GM18951 (cell line): ENCODE results near the gene TCF19.
"Not testable (repeated sequence)": the region's sequence is repeated elsewhere in the genome, so short reads cannot be mapped to it uniquely, and the experiment has no call there.

Experiments
- POLR2A ChIP-seq: IDR thresholded peaks from 4 replicates; pipeline ENCODE4 v1.6.1; 2011; ENCODE audit warnings: mild to moderate bottlenecking; ENCODE audit not compliant: insufficient read length, insufficient read depth; ENCODE audit errors: extremely low read depth
- in situ Hi-C: fragments of 300-500 bp; cut with MboI; formaldehyde crosslinking; loops from one replicate; pipeline ENCODE4 v1.12.0; 2022; ENCODE audit warnings: low sequenced_read_pairs, mixed read lengths, inconsistent platforms; ENCODE audit not compliant: unreplicated experiment

Gene TCF19

DNA sequence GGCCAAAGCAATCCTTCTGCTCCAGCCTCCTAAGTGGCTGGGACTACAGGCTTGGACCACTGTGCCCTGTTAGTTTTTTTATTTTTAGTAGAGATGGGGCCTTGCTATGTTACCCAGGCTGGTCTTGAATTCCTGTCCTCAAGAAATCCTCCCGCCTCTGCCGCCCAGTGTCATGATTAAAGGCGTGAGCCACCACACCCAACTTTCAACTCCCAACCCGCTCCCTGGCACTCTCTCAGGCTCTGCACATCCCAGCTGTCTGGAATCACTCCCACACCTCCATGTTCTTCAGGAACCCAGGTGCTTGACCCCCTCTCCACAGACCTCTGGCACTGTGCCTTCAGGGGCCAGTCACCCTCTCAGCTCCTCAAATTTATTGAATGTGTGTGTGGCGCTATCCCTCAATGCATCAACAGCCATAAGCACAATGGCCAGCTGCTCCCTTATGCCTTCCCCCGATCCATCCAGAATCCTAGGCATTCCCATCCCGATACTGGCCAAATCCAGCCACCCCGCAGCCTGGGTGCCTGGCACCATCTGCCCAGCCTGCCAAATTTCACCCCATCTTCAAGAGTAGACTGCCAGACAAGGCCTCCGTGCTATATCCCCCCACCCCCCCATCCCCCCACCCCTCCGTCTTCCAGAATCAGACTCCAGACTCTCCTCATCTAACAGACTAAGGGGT is 12.7 kb downstream of the TCF19 start:
- in situ Hi-C loops, result no loop called here

DNA sequence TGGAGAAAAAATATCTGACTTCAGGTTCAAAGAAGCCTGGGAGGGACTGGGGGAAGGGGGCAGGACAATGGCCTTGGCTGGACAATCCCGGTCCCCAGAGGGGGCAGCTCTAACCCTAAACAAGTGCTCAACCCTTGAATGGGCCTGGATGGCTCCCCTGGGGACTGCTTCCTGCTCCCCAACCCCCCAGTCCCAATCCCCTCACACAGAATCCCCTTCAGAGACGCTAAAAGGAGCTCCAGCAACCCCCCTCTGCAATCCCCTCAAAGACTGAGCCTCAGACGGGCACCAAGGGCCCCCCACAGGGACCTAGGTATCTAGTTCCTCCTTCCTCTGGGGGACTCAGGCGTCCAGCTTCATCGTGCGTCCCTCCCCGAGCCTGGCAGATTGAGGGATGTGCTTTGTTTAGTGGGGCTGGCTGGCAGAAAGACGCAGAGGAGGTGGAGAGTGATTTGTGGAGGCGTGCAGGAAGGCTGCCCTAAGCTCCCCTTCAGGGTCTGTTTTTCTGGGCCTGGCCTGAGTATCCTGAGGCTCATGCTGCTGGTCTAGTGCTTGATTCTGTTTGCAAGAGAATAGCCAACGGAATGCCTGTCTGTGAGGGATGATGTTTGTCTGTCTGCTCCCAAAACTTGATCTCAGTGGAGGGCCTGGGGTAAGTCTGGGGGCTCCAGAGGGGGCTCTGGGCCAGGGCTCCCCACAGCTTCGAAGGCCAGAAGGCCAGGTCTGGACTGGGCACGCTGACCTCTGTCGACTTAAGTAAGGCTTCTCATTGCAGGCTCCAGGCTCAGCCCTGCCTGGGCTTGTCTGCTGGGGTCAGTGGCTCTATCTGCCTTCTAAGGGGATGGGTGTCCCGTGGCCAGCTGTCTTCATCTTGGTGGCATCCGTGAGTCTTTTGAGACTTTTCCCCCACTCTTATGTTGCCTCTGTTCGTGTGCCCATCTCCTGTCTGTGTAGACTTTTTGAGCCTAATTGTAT is 13.8 kb downstream of the TCF19 start:
- in situ Hi-C loops, result no loop called here
- TF ChIP-seq POLR2A, result no peak

More for the DNA sequence above, 12.7 kb downstream of the TCF19 start:
- TF ChIP-seq POLR2A, result no peak

DNA sequence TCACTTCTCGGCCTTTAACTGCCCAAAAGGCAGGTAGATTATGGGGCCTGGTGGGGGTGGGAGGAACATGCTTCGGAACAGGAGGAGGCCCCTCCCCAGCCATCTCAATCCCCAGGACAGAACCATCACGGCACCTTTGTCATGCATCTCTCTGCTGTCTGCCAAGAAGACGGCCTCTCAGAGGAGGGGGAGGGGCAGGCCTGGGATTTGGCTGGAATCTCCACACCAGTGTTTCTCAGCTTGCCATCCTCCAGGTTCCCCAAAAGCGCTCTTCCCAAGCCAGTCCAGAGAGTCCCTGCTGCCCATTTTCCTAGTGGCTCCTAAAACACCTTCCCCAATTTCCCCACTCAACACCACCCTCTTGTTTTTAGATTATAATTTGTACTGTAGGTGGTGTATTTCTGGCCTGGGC is 14.6 kb downstream of the TCF19 start:
- no peak for TF ChIP-seq POLR2A
- in situ Hi-C loops, result no loop called here

DNA sequence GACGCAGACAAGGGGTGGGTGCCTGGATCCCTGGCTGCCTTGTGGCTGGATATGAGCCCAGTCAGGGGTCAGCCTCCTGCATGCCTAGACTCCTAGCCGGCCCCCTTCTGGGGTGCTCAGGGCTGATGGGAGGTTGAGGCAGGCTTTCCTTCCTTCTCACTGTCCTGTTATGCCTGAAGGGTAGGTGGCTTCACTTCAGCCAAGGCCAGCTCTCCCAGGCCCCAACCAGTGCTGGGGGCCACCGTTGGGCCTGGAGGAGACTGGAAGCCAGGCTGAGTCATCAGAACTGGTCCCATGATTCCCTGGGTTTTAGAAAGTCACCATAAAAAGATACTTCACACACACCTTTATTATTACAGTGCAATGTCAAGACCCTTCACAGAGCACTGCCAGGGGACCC is 15.0 kb downstream of the TCF19 start:
- in situ Hi-C loops, result no loop called here

DNA sequence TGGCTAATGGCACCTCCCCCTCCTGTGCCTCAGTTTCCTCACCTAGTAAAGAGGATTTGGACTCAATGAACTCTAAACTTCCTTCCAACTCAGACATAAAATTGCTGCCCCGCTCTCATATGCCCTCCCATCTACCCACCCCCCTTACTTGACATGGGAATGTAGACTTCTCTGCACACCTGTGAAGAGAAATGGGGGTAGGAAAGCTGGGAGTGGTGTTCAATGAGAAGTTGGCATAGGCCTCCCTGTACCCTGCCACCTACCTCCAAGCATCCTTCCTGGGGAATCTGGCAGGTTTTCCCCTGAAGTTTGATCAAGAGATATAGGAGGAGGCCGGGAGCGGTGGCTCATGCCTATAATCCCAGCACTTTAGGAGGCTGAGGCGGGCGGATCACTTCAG is 16.0 kb downstream of the TCF19 start:
- in situ Hi-C loops, result no loop called here
- TF ChIP-seq POLR2A, result no peak

More for the DNA sequence above, 15.0 kb downstream of the TCF19 start:
- TF ChIP-seq POLR2A, result no peak

DNA sequence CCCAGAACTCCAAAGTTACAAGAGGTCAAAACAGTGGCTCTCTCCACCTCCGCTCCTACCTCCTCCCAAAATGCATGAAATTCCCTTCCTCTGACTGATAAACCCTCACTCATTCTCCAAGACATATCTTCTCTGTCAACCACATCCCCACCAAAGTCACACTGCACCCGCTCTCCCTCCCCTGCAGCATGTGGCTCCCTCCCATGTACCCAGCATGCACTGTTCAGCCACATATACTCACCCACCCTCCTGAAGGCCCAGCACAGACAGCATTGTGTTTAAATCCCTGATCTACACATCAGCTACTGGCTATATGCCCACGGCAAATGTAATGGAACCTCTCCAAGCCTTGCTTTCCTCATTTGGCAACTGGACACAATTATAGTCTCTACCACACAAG is 17.6 kb downstream of the TCF19 start:
- in situ Hi-C loops, result no loop called here
- no peak for TF ChIP-seq POLR2A

DNA sequence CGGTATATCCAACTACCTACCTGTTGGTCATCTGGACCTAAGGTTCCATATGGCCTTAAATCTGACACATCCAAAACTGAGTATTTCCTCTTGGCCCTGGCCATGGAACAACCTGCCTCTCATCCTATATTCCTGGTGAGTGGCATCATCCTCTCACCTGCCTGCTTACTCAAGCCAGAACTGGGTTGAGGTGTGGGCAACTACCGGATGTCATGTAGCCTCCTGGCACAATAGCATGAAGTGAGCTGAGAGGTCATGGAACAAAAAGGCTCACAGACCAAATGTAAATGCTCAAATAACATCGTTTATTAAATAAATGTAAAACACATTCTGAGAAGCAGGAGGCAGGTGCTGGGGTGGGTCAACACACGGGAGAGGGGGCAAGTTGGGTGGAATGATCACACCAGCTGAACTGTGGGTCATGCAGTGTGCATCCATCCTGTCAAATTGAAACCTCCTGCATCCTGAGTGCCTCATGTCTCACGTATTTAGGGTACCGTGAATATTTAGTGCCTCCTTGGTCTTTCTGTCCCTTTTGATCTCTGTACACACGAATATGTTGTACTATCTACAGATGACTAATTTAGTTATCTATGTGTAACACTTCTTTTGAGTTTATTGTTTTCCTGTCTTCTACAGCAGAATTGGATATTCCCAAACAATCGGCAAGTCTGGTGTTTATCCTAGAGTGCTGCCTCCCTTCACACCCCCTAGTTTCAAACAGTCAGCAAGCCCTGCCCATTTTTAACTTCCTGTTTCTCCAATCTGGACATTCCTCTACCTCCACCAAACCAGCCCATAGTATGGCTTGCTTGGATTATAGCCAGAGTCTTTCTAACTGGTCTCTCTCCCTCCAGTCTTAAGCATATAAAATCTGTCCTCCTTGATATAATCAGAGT is 20.0 kb downstream of the TCF19 start:
- in situ Hi-C loops, result no loop called here
- TF ChIP-seq POLR2A, result no peak

DNA sequence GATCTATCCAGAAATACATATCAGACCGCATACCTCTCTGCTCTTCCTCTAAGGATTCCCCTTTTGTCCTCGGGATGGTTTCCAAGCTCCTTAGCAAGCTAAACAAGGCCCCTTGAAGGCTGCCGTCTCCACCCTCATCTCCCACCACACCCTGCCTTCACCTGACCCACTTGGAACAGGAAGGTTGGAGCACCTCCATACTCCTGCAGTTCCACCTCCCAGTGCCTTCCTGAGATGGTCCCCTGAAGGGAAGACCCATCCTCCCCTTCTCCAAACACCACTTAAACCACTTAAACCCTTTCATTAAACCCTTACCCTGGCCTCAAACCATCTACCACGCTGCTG is 20.6 kb downstream of the TCF19 start:
- in situ Hi-C loops, result no loop called here

DNA sequence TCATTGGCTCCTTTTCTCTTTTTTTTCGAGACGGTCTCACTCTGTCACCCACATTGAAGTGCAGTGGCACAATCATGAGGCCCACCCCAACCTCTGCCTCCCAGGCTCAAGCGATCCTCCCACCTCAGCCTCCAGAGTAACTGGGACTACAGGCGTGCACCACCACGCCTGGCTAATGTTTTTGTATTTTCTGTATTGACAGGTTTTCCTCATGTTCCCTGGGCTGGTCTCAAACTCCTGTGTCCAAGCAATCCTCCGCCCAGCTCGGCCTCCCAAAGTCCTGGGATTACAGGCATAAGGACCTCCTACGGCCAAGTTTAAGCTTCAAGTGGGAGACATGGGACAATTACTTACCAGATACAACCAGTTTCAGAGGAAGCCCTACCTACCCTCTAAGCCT is 21.5 kb downstream of the TCF19 start:
- in situ Hi-C loops, result no loop called here
- no peak for TF ChIP-seq POLR2A

More for the DNA sequence above, 20.6 kb downstream of the TCF19 start:
- TF ChIP-seq POLR2A, result no peak

DNA sequence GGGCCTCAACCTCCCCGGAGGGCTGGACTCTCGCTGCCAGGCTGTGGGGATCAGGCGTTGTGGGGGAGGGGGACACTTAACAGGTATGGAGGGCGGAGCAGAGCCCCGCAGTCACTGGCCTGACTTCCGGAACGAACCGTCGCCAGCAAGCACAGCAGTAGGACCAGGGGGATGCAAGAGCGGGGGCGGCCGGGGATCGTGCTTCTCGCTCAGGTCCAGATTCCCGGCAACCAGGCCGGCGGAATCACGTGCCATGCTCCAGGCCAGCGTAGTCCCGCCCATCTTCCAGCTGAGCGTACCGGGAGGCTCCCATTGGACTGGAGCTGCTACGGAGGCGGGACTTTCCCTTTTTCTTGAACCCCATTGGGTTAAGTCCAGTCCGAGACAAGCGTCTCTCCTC is 22.1 kb downstream of the TCF19 start:
- in situ Hi-C loops, result no loop called here
- no peak for TF ChIP-seq POLR2A

DNA sequence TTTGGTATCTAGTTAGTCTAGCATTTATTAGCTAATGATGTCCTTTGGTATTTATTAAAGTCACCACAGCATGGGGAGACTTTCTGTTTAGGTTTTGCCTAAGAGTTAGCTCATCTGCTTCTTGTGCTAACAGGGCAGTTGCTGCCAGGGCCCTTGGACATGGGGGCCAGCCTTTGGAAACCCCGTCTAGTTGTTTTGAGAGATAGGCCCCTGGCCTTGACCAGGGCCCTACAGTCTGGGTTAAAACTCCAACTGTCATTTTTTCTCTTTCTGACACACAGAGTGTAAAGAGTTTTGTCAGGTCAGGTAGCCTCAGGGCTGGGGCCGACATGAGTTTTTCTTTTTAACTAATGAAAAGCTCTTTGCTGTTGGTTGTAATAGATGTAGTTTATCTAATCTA is 24.9 kb downstream of the TCF19 start:
- in situ Hi-C loops, result not testable (repeated sequence)

DNA sequence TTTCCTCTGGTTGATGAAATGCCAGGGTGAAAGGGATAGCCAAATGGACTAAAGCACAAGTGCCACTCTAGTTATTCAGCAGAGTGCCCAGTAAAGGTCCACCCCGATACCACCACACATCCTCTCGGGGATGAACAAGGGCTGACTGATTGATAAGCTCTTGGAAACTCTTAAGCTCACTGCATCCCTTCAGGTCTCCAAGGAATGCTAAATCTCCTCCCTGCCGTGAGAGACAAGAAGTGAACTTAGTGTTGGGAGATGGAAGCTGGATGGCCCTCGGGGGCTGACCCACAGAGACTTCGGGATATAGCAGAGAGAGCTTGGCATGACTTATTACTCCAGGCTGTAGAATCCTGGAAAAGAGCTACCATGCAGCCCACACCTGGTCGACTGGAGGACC is 25.5 kb downstream of the TCF19 start:
- in situ Hi-C loops, result not testable (repeated sequence)

DNA sequence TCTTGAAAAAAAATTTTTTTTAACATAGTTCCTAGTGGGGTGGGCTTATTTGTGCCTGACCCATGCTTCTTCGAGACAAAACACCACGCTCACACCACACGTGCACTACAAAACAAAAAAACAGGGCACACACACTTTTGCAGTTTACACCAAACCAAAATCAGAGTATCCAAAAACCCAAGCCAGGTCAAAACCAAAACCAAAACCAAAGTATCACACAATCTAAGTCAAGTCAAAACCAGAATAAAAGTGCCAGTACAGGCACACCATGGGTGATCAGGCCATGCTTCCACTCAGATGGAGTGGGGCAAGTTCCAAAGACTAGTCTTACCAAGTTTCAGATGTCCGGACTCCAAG is 27.3 kb downstream of the TCF19 start:
- in situ Hi-C loops, result not testable (repeated sequence)
